GM06990 (cell line): ENCODE data around the gene CEP104.

Experiments used
- DNase-seq: peaks from one replicate; pipeline ENCODE4 v3.0.0-alpha.2; 2011; ENCODE audit not compliant: insufficient read length; ENCODE audit errors: extremely low read depth
- H3K27me3 ChIP-seq: replicated peaks from 2 replicates; pipeline ENCODE4 v1.6.0; 2011; ENCODE audit warnings: low read length; ENCODE audit not compliant: control insufficient read depth, insufficient read depth
- H3K36me3 ChIP-seq: 2 replicates; pipeline ENCODE4 v1.5.1; 2011; ENCODE audit warnings: low read length; ENCODE audit not compliant: control insufficient read depth, insufficient read depth
- H3K4me3 ChIP-seq: replicated peaks from 2 replicates; pipeline ENCODE4 v1.5.1; 2011; ENCODE audit warnings: low read depth, mild to moderate bottlenecking, control low read depth, low read length
- TF ChIP-seq, protein P1 (sequence below): IDR thresholded peaks from 2 replicates; pipeline ENCODE4 v1.5.1; 2011; ENCODE audit warnings: low read length, control low read depth, mild to moderate bottlenecking, inconsistent platforms; ENCODE audit not compliant: insufficient read depth, poor library complexity, severe bottlenecking

The CEP104 gene

DNA sequence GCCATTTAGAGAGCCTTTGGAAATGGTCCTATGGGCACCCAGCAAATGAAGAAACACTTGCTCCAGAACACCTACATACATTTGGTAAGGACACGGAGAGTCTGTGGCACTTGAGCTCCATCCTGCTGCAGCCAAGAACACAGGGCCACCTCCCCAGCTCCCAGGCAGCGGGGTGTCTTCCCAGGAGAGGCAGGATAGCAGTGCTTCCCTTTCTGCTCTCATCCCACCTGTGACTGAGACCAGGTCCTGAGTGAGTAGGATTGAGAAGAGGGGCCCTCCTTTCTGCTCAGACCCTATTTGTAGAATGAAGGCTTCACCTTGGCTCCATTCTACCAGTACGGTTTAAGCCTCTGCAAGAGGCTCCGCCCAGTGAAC, 38.9 kb upstream of the CEP104 start:
- Histone ChIP-seq H3K27me3 (no peaks in the 10 kb centered on the region), H3K4me3 (no peak overlapping the region), H3K36me3 (peaks cover 1% of the 10 kb centered on the region; the same call in 1 of the 2 replicates)
- DNase-seq: no peak
- TF ChIP-seq, protein P1, sequence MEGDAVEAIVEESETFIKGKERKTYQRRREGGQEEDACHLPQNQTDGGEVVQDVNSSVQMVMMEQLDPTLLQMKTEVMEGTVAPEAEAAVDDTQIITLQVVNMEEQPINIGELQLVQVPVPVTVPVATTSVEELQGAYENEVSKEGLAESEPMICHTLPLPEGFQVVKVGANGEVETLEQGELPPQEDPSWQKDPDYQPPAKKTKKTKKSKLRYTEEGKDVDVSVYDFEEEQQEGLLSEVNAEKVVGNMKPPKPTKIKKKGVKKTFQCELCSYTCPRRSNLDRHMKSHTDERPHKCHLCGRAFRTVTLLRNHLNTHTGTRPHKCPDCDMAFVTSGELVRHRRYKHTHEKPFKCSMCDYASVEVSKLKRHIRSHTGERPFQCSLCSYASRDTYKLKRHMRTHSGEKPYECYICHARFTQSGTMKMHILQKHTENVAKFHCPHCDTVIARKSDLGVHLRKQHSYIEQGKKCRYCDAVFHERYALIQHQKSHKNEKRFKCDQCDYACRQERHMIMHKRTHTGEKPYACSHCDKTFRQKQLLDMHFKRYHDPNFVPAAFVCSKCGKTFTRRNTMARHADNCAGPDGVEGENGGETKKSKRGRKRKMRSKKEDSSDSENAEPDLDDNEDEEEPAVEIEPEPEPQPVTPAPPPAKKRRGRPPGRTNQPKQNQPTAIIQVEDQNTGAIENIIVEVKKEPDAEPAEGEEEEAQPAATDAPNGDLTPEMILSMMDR: no peak

- DNase-seq: no peak
- TF ChIP-seq, protein P1: no peak
- peaks cover 5% of the 10 kb centered on the region for H3K36me3 ChIP-seq
Observed at GRCh38 chr1:3895279-3895950, 38.4 kb upstream of the CEP104 start.

DNA sequence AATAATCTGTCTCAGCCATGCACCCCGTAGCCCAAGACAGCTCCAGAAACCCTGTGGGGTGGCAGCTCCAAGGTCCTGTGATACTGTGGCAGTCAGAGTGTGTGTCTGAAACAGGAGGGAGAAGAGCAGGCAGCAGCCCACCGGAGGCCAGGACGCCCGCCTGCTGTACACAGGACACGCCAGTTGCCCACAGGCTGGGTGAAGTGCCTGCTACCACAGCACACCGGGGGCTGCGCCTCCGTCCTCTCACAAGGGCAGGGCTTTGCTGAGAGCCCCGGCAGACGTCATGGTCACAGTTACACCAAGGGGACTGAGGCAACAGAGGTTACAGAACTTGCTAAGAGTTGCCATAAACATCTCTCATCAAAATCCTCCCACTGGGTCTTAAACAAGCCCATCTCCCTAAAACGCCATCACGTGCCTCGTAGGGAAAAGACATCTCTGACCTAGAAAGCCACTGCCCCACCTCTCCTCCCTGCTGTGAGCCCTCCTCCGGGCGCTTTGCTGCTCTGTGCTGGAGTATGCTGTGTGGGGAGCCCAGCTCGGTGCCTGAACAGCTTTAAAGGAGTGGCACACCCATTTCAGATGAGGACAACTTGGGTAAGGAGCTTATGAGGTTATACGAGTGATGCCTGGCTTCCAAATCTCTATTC, 37.7 kb upstream of the CEP104 start:
- Histone ChIP-seq H3K36me3 (peaks cover 8% of the 10 kb centered on the region), H3K27me3 (no peaks in the 10 kb centered on the region), H3K4me3 (no peak overlapping the region)
- no peak for DNase-seq
- TF ChIP-seq, protein P1: no peak

More at GRCh38 chr1:3895279-3895950, 38.4 kb upstream of the CEP104 start:
- Histone ChIP-seq H3K4me3 (no peak overlapping the region), H3K27me3 (no peaks in the 10 kb centered on the region)

GRCh38 chr1:3893190-3893589, 36.2 kb upstream of the CEP104 start:
- DNase-seq: no peak
- no peaks in the 10 kb centered on the region for H3K27me3 ChIP-seq
- H3K4me3 ChIP-seq: no peak overlapping the region
- peaks cover 11% of the 10 kb centered on the region for H3K36me3 ChIP-seq
- TF ChIP-seq, protein P1: no peak

DNA sequence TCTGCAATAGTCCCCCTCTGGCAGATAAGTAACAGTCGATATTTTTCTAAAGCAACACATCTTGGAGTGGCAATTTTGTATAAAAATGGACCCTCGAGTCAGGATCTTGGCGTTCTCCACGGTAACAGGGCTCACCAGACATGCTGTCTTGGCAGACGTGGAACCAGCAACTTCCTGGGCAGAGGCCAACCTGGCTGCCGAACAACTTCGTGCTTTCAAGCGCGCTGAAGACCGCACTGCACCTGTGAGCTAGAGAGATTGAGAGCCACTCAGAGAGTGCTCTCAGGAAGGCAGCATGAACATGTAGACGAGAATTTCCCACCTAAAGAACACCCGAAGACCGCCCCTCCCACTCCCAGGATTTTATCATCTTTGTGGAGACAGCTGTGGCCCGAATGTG, 35.7 kb upstream of the CEP104 start:
- Histone ChIP-seq H3K36me3 (peaks cover 13% of the 10 kb centered on the region), H3K27me3 (no peaks in the 10 kb centered on the region), H3K4me3 (no peak overlapping the region)
- TF ChIP-seq, protein P1: no peak
- no peak for DNase-seq

DNA sequence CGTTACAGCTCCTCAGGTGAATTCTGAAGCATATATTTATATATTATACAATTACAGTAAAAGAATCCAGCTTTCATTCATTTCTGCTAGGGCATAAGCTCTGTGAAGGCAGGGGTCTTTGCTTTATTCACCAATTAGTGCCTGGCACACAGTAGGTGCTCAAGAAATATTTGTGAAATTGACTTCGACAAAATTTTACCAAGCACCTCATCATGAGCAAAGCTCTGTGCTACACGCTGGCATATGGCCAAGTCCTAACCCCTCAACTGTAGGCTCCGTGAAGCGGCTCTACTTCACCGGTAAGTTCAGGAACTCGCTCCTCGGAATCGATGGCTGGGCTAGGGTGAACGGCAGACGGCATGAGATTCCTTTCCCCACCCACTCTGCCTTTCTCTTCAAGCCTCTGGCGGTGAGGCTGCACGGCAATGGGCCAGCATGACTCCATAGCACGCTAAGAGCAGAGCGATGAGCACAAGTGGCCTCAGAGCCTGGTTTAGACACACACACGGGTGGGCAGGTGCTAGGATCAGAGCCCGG, 34.4 kb upstream of the CEP104 start:
- DNase-seq: no peak
- Histone ChIP-seq H3K27me3 (no peaks in the 10 kb centered on the region), H3K4me3 (no peak overlapping the region), H3K36me3 (peaks cover 14% of the 10 kb centered on the region)
- TF ChIP-seq, protein P1: no peak
